Fibroblast of lung (primary cell): Measurements from ENCODE around the gene SENP3.

ENCODE experiments used
- EZH2 ChIP-seq: IDR thresholded peaks from 2 replicates; pipeline ENCODE4 v1.5.1; 2012; ENCODE audit warnings: low read length, control low read depth, mild to moderate bottlenecking; ENCODE audit errors: missing control alignments
- TF ChIP-seq, protein P1 (sequence below), 2 donors: IDR thresholded peaks in 1 of 2; conservative IDR thresholded peaks in 1 of 2; 1 replicate in 1 of 2; 2 replicates in 1 of 2; pipeline ENCODE4 v1.5.1; 2011 to 2012; ENCODE audit warnings: low read length in 2 of 2, control low read depth in 1 of 2, inconsistent platforms in 1 of 2, low read depth in 1 of 2, mild to moderate bottlenecking in 1 of 2

DNA sequence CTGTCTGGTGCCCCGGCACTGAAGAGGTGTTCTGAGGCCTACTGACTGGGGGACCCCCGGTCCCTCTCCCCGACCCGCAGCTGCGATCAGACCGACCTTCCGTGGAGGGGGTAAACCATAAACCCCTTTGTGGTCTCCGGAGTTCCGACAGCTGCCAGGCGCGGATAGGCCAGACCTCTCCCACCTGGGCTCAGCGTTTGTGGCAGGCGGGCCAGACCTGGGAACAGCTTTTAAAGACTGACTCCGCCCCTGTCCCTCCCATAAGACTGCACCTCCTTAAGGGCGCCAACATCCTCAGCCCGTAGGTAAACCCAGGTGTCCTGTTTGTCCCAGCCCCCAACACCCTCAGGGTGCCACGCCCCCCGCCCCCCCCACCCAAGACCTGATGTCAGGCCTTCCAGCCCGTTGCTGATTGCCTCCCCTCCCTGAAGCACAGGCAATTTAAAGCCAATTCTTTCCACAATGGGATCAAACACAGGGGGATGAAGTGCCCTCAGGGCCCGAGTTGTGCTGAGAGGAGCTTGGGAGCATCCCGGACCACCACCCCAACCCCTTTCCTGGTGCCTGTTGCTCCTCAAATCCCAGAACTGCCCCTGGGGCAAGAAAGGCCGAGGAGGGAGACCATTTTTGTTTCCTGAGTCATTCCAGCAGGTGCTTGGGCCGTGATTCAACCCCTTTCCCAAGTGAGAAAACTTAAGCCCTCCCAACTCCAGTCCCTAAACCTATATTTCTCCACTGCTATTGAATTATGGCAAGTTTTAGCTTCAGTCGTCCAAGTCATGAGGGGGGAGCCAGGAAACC is 28.4 kb downstream of the SENP3 start, which contains the start of gene SOX15:
- TF ChIP-seq, protein P1, sequence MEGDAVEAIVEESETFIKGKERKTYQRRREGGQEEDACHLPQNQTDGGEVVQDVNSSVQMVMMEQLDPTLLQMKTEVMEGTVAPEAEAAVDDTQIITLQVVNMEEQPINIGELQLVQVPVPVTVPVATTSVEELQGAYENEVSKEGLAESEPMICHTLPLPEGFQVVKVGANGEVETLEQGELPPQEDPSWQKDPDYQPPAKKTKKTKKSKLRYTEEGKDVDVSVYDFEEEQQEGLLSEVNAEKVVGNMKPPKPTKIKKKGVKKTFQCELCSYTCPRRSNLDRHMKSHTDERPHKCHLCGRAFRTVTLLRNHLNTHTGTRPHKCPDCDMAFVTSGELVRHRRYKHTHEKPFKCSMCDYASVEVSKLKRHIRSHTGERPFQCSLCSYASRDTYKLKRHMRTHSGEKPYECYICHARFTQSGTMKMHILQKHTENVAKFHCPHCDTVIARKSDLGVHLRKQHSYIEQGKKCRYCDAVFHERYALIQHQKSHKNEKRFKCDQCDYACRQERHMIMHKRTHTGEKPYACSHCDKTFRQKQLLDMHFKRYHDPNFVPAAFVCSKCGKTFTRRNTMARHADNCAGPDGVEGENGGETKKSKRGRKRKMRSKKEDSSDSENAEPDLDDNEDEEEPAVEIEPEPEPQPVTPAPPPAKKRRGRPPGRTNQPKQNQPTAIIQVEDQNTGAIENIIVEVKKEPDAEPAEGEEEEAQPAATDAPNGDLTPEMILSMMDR (conservative IDR thresholded peaks at IDR 0.05 in 1 of 2, IDR thresholded peaks at IDR 0.05 in 1 of 2; ENCODE audit: low read depth in 1 of 2, low read length in 2 of 2): no peak
- TF ChIP-seq EZH2: no peak
